Body of pancreas (tissue), 4 donors: ENCODE measurements around the gene ST14. TPM values are rescaled to one million over a fixed set of nuclear protein-coding genes. Genes with fewer than 3 reads are reported as not detected.
"Not testable (repeated sequence)": the region's sequence is repeated elsewhere in the genome, so short reads cannot be mapped to it uniquely, and the experiment has no call there.

ENCODE experiments used
- ATAC-seq: fragments of 150-250 bp; one replicate; pipeline ENCODE4 v1.9.1; 2016
- DNase-seq, 4 donors: peaks; one replicate each; pipeline ENCODE4 v3.0.0-alpha.2; 2019
- H3K27ac ChIP-seq, 4 donors: fragments of 200-600 bp; sonication (generic); 1 replicate in 3 of 4; 2 replicates in 1 of 4; pipeline versions ENCODE4 v1.5.1 to v1.6.1; 2016 to 2019; ENCODE audit warnings: mild to moderate bottlenecking in 1 of 4, mixed read lengths in 1 of 4, moderate library complexity in 1 of 4
- H3K27me3 ChIP-seq, 2 donors: fragments of 200-600 bp; sonication (generic); one replicate each; pipeline ENCODE4 v1.6.0; 2016; ENCODE audit warnings: mild to moderate bottlenecking in 1 of 2
- H3K36me3 ChIP-seq, 2 donors: fragments of 200-600 bp; sonication (generic); replicated peaks in 1 of 2; 2 replicates each; pipeline ENCODE4 v1.5.1; 2016; ENCODE audit warnings: low read depth in 2 of 2; ENCODE audit not compliant: insufficient read depth in 1 of 2
- H3K4me1 ChIP-seq: fragments of 200-600 bp; sonication (generic); one replicate; pipeline ENCODE4 v1.6.0; 2016
- H3K4me3 ChIP-seq, 2 donors: fragments of 200-600 bp; sonication (generic); 1 replicate in 1 of 2; 2 replicates in 1 of 2; pipeline ENCODE4 v1.5.1; 2016 to 2019
- H3K9me3 ChIP-seq, 3 donors: fragments of 200-600 bp; sonication (generic); 1 replicate in 2 of 3; 2 replicates in 1 of 3; pipeline ENCODE4 v1.5.1; 2016
- CTCF ChIP-seq, 7 experiments: fragments of 450-650 bp in 4 of 7; fragments of 200-600 bp in 3 of 7; sonication (generic) in 3 of 7; IDR thresholded peaks; one replicate each; pipeline ENCODE4 v1.5.1; 2016 to 2019; ENCODE audit warnings: antibody characterized with exemption in 7 of 7
- POLR2A ChIP-seq, 3 donors: fragments of 450-650 bp; IDR thresholded peaks; one replicate each; pipeline ENCODE4 v1.6.1; 2016; ENCODE audit warnings: antibody characterized with exemption in 3 of 3, mild to moderate bottlenecking in 2 of 3
- WGBS, 2 donors: methylation state at CpG; one replicate each; pipeline ENCODE4 v1.1.5; 2017; 5-methylcytosine and 5-hydroxymethylcytosine counted together
- intact Hi-C: fragments of 100-400 bp; cut with DNase I; formaldehyde crosslinking; loops from one replicate; pipeline ENCODE4 v1.15.1; 2023
- total RNA-seq, 2 donors: library from RNA; depleted of rRNA; stranded (reverse); fragments of >200 nt; gene quantifications; one replicate each; pipeline ENCODE4 v1.1.0, GENCODE V29; 2016

ST14 gene
- total RNA-seq, 2 donors from 2014 or later, result 55.3 to 61.0 TPM

- TF ChIP-seq CTCF (IDR thresholded peaks at IDR 0.05) (no peak), POLR2A (IDR thresholded peaks at IDR 0.05) (no peak)
- no peak overlapping the region for H3K4me3 ChIP-seq
- intact Hi-C loops, result no loop called here
- no peak for ATAC-seq
- H3K4me1 ChIP-seq, result no peaks in the 10 kb centered on the region
- no peaks in the 10 kb centered on the region for H3K27me3 ChIP-seq
- no peaks in the 10 kb centered on the region for H3K36me3 ChIP-seq
- H3K9me3 ChIP-seq, result no peaks in the 10 kb centered on the region
- no peak for DNase-seq
- H3K27ac ChIP-seq, result no peak overlapping the region
- WGBS, 2 donors, result 95 to 100% methylated on average over 4 of the region's 4 CpGs
Measured at GRCh38 chr11:130227373-130227772, 67.8 kb downstream of the ST14 start.

- H3K4me3 ChIP-seq, DNase-seq, H3K27me3 ChIP-seq, intact Hi-C loops, H3K27ac ChIP-seq, H3K9me3 ChIP-seq, H3K4me1 ChIP-seq, H3K36me3 ChIP-seq, ATAC-seq: not testable (repeated sequence)
Measured at GRCh38 chr11:130233486-130233885, 73.9 kb downstream of the ST14 start.

GRCh38 chr11:130233888-130234287, 74.3 kb downstream of the ST14 start:
- 82 to 88% methylated on average over 3 of the region's 3 CpGs for WGBS, 2 donors
- H3K27ac ChIP-seq, intact Hi-C loops, H3K36me3 ChIP-seq, H3K9me3 ChIP-seq, H3K4me1 ChIP-seq, H3K4me3 ChIP-seq, DNase-seq, ATAC-seq, H3K27me3 ChIP-seq: not testable (repeated sequence)

- intact Hi-C loops, result no loop called here
- Histone ChIP-seq H3K4me1 (no peaks in the 10 kb centered on the region), H3K36me3 (peaks cover 3 to 7% of the 10 kb centered on the region in 2 donors), H3K27ac (no peak overlapping the region), H3K4me3 (no peak overlapping the region), H3K27me3 (no peaks in the 10 kb centered on the region), H3K9me3 (no peaks in the 10 kb centered on the region)
- ATAC-seq, result no peak
- TF ChIP-seq CTCF (IDR thresholded peaks at IDR 0.05) (no peak), POLR2A (IDR thresholded peaks at IDR 0.05) (no peak)
- no peak for DNase-seq
Measured at GRCh38 chr11:130234315-130234714, 74.7 kb downstream of the ST14 start.

- Histone ChIP-seq H3K27ac (no peak overlapping the region), H3K9me3 (no peaks in the 10 kb centered on the region), H3K27me3 (no peaks in the 10 kb centered on the region), H3K4me3 (no peak overlapping the region), H3K36me3 (peaks cover 3 to 9% of the 10 kb centered on the region in 2 donors), H3K4me1 (no peaks in the 10 kb centered on the region)
- no peak for DNase-seq
- intact Hi-C loops, result no loop called here
- ATAC-seq, result no peak
- WGBS, 2 donors, result 89 to 90% methylated on average over 6 of the region's 6 CpGs
- TF ChIP-seq POLR2A (IDR thresholded peaks at IDR 0.05), result no peak
Measured at GRCh38 chr11:130237282-130238006, 77.9 kb downstream of the ST14 start.

GRCh38 chr11:130241713-130242112, 82.1 kb downstream of the ST14 start:
- WGBS, 2 donors, result 62 to 76% methylated on average over 2 of the region's 2 CpGs

More at GRCh38 chr11:130241713-130242112, 82.1 kb downstream of the ST14 start:
- Histone ChIP-seq H3K36me3 (peaks cover 0 to 4% of the 10 kb centered on the region in 2 donors), H3K4me1 (no peaks in the 10 kb centered on the region), H3K27ac (no peak overlapping the region), H3K9me3 (no peaks in the 10 kb centered on the region), H3K4me3 (no peak overlapping the region), H3K27me3 (no peaks in the 10 kb centered on the region)
- TF ChIP-seq CTCF (IDR thresholded peaks at IDR 0.05) (peak in 1 of 7 experiments; percentile 4), POLR2A (IDR thresholded peaks at IDR 0.05) (no peak)
- no peak for DNase-seq
- intact Hi-C loops, result no loop called here
- no peak for ATAC-seq
